Urinary bladder (tissue), 4 donors: ENCODE results near the gene PROB1. TPM values are rescaled to one million over a fixed set of nuclear protein-coding genes. Genes with fewer than 3 reads are reported as not detected.

Experiments
- DNase-seq: peaks from one replicate; pipeline ENCODE4 v3.0.0-alpha.2; 2015; ENCODE audit errors: extremely low spot score
- H3K27ac ChIP-seq: one replicate; pipeline ENCODE4 v1.5.1; 2013; ENCODE audit warnings: low read depth, mild to moderate bottlenecking, moderate library complexity
- H3K36me3 ChIP-seq: one replicate; pipeline ENCODE4 v1.6.1; 2013; ENCODE audit warnings: mild to moderate bottlenecking, moderate library complexity; ENCODE audit not compliant: insufficient read depth
- H3K4me1 ChIP-seq: one replicate; pipeline ENCODE4 v1.6.1; 2013; ENCODE audit warnings: mild to moderate bottlenecking, moderate library complexity; ENCODE audit not compliant: insufficient read depth
- H3K4me3 ChIP-seq: one replicate; pipeline ENCODE4 v1.5.1; 2013; ENCODE audit warnings: low read depth, low read length
- WGBS: extraction: QIAGEN DNeasy Blood & Tissue Kit; methylation state at CpG from one replicate; pipeline ENCODE4 v1.1.7; 2013; 5-methylcytosine and 5-hydroxymethylcytosine counted together
- polyA plus RNA-seq: library from polyadenylated mRNA; stranded (reverse); fragments of 200-250 nt; gene quantifications from one replicate; pipeline ENCODE4 v1.2.3, GENCODE V29; 2013
- total RNA-seq: library from RNA; depleted of rRNA; stranded (reverse); fragments of >200 nt; gene quantifications from one replicate; pipeline ENCODE4 v1.2.3, GENCODE V29; 2014
- donor health status: healthy with polysubstance abuse.
- donor health status: healthy.

PROB1 gene
- total and polyA plus RNA-seq, 2 donors: 1.4 to 3.1 TPM

DNA sequence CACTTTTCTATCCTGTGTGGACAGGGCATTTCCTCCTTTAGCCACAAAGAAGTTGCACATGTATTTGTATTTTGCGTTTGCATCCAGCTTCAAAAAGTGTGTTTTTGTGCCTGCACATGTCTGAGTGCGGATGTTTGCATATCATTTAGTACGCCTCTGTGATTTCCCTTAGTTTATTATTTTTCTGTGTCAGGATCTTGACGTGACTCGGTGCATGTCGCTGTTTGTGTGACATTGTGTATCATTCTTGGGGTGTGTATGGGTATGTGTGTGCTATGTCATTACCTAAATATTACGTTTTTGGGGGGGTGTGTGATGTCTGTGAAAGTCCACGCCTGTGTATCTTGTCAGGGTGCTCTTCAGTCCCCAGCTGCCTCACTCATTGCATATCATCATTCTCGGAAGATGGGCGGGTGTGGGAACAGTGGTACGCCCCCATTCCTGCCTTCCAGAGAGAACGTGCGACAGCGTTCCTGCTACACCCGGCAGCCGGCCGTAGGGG, 53.7 kb downstream of the PROB1 start:
- no peak for DNase-seq
- no peaks in the 10 kb centered on the region for H3K4me1 ChIP-seq
- H3K4me3 ChIP-seq: peak overlapping the region; percentile 68
- 4% methylated on average over 17 of the region's 17 CpGs for WGBS
- no peaks in the 10 kb centered on the region for H3K36me3 ChIP-seq
- no peak overlapping the region for H3K27ac ChIP-seq

Other genes starting within 250 kb of the PROB1 start
- 31.5 TPM for gene SIL1, start 196.7 kb downstream of the PROB1 start, total RNA-seq
- 49.8 TPM for gene SIL1, start 196.7 kb downstream of the PROB1 start, polyA plus RNA-seq
- gene MATR3, start 101.4 kb downstream of the PROB1 start, total RNA-seq: 454 TPM
- gene MATR3, start 101.4 kb downstream of the PROB1 start, polyA plus RNA-seq: 163 TPM
- gene PAIP2, start 53.2 kb downstream of the PROB1 start, total RNA-seq: 91.9 TPM
- gene PAIP2, start 53.2 kb downstream of the PROB1 start, polyA plus RNA-seq: 110 TPM
- not detected for gene SLC23A1, start 11.8 kb downstream of the PROB1 start, total RNA-seq
- gene SLC23A1, start 11.8 kb downstream of the PROB1 start, polyA plus RNA-seq: not detected
- 0.63 TPM for gene MZB1, start 5.2 kb downstream of the PROB1 start, total RNA-seq
- gene MZB1, start 5.2 kb downstream of the PROB1 start, polyA plus RNA-seq: 0.56 TPM
- 3.0 TPM for gene SPATA24, start 9.0 kb upstream of the PROB1 start, total RNA-seq
- 5.4 TPM for gene SPATA24, start 9.0 kb upstream of the PROB1 start, polyA plus RNA-seq
- gene DNAJC18, start 44.4 kb upstream of the PROB1 start, total RNA-seq: 16.2 TPM
- gene DNAJC18, start 44.4 kb upstream of the PROB1 start, polyA plus RNA-seq: 8.6 TPM
- gene ECSCR, start 67.6 kb upstream of the PROB1 start, total RNA-seq: 23.8 TPM
- gene ECSCR, start 67.6 kb upstream of the PROB1 start, polyA plus RNA-seq: 51.4 TPM
- gene SMIM33, start 75.9 kb upstream of the PROB1 start, total RNA-seq: not detected
- not detected for gene SMIM33, start 75.9 kb upstream of the PROB1 start, polyA plus RNA-seq
- gene STING1, start 87.7 kb upstream of the PROB1 start, total RNA-seq: 20.0 TPM
- gene STING1, start 87.7 kb upstream of the PROB1 start, polyA plus RNA-seq: 53.0 TPM
- gene UBE2D2, start 166.2 kb upstream of the PROB1 start, total RNA-seq: 94.7 TPM
- gene UBE2D2, start 166.2 kb upstream of the PROB1 start, polyA plus RNA-seq: 98.7 TPM